AG10803 (cell line): ENCODE measurements around the gene MMP28.
A peak's percentile ranks its signal among the peaks of the same experiment; 100 is the strongest.

ENCODE experiments used
- DNase-seq: peaks from one replicate; pipeline ENCODE4 v3.0.0; 2010; ENCODE audit warnings: low read depth
- H3K4me3 ChIP-seq: 2 replicates; pipeline ENCODE4 v1.5.1; 2011; ENCODE audit warnings: mild to moderate bottlenecking, low read length, control low read depth
- CTCF ChIP-seq: conservative IDR thresholded peaks from 2 replicates; pipeline ENCODE4 v1.5.1; 2011; ENCODE audit warnings: mild to moderate bottlenecking, low read length, control low read depth, inconsistent platforms

Gene MMP28

GRCh38 chr17:35726953-35727460, 68.4 kb downstream of the MMP28 start:
- no peak for TF ChIP-seq CTCF
- no peak overlapping the region for H3K4me3 ChIP-seq
- DNase-seq, result peak; percentile 31

GRCh38 chr17:35726127-35726952, 69.1 kb downstream of the MMP28 start:
- DNase-seq, result peak; percentile 94
- no peak for TF ChIP-seq CTCF
- H3K4me3 ChIP-seq, result no peak overlapping the region

- TF ChIP-seq CTCF, result no peak
- no peak overlapping the region for H3K4me3 ChIP-seq
- DNase-seq, result no peak
Measured at GRCh38 chr17:35725802-35726126, 69.7 kb downstream of the MMP28 start.

- DNase-seq, result no peak
- no peak for TF ChIP-seq CTCF
- no peak overlapping the region for H3K4me3 ChIP-seq
Measured at GRCh38 chr17:35725058-35725457, 70.4 kb downstream of the MMP28 start.

- TF ChIP-seq CTCF, result no peak
- no peak overlapping the region for H3K4me3 ChIP-seq
- DNase-seq, result no peak
Measured at GRCh38 chr17:35723735-35724134, 71.7 kb downstream of the MMP28 start.

GRCh38 chr17:35717475-35717874, 78.0 kb downstream of the MMP28 start:
- H3K4me3 ChIP-seq, result no peak overlapping the region
- TF ChIP-seq CTCF, result no peak
- DNase-seq, result no peak

- DNase-seq, result peak; percentile 67
- no peak overlapping the region for H3K4me3 ChIP-seq
- TF ChIP-seq CTCF, result no peak
Measured at GRCh38 chr17:35716897-35717465, 78.5 kb downstream of the MMP28 start.
